HL-60 (cell line): ENCODE data around the gene VAT1.

Experiments used
- GABPA ChIP-seq: IDR thresholded peaks from 2 replicates; pipeline ENCODE4 v1.6.1; 2012; ENCODE audit warnings: low read depth
- POLR2AphosphoS5 ChIP-seq: IDR thresholded peaks from 2 replicates; pipeline ENCODE4 v1.6.1; 2012; ENCODE audit warnings: low read depth
- TF ChIP-seq, protein P1 (sequence below): IDR thresholded peaks from one replicate; pipeline ENCODE4 v1.5.1; 2011; ENCODE audit warnings: low read length, control low read depth, inconsistent platforms; ENCODE audit not compliant: insufficient read depth
- TF ChIP-seq, protein P2 (sequence below): IDR thresholded peaks from 2 replicates; pipeline ENCODE4 v1.6.1; 2012; ENCODE audit warnings: low read depth; ENCODE audit not compliant: insufficient replicate concordance

DNA sequence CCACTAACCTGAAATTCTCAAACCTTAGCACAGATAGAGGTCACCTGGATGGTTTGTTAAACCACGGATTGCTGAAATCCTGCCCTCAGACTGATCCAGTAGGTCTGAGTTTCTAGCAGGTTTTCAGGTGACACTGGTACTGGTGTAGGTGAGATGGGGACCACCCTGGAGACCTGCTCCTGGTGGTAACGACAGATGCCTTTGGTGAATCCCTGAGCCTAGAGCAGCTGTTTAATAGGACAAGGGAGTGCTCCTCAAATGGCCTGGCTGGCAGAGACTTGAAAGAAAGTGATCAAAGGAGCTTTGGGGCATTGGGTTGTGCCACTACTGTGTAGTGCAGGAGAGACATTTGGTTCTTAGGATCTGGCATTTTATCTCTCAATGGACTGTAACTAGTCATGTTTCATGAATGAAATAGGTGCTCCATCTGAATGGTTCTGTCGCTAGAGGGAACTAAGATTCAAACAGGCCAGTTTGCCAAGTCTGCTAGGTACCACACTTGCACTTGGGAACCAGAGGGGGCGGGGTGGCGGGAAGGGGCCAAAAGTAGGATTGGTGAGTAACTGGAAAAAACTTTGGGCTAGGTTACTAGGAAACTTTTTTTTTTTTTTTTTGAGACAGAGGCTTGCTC, 18.5 kb downstream of the VAT1 start:
- TF ChIP-seq, protein P1, sequence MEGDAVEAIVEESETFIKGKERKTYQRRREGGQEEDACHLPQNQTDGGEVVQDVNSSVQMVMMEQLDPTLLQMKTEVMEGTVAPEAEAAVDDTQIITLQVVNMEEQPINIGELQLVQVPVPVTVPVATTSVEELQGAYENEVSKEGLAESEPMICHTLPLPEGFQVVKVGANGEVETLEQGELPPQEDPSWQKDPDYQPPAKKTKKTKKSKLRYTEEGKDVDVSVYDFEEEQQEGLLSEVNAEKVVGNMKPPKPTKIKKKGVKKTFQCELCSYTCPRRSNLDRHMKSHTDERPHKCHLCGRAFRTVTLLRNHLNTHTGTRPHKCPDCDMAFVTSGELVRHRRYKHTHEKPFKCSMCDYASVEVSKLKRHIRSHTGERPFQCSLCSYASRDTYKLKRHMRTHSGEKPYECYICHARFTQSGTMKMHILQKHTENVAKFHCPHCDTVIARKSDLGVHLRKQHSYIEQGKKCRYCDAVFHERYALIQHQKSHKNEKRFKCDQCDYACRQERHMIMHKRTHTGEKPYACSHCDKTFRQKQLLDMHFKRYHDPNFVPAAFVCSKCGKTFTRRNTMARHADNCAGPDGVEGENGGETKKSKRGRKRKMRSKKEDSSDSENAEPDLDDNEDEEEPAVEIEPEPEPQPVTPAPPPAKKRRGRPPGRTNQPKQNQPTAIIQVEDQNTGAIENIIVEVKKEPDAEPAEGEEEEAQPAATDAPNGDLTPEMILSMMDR = no peak
- no peak for TF ChIP-seq GABPA
- TF ChIP-seq POLR2AphosphoS5 = peak; percentile 51; the same call in 1 of the 2 replicates
- TF ChIP-seq, protein P2, sequence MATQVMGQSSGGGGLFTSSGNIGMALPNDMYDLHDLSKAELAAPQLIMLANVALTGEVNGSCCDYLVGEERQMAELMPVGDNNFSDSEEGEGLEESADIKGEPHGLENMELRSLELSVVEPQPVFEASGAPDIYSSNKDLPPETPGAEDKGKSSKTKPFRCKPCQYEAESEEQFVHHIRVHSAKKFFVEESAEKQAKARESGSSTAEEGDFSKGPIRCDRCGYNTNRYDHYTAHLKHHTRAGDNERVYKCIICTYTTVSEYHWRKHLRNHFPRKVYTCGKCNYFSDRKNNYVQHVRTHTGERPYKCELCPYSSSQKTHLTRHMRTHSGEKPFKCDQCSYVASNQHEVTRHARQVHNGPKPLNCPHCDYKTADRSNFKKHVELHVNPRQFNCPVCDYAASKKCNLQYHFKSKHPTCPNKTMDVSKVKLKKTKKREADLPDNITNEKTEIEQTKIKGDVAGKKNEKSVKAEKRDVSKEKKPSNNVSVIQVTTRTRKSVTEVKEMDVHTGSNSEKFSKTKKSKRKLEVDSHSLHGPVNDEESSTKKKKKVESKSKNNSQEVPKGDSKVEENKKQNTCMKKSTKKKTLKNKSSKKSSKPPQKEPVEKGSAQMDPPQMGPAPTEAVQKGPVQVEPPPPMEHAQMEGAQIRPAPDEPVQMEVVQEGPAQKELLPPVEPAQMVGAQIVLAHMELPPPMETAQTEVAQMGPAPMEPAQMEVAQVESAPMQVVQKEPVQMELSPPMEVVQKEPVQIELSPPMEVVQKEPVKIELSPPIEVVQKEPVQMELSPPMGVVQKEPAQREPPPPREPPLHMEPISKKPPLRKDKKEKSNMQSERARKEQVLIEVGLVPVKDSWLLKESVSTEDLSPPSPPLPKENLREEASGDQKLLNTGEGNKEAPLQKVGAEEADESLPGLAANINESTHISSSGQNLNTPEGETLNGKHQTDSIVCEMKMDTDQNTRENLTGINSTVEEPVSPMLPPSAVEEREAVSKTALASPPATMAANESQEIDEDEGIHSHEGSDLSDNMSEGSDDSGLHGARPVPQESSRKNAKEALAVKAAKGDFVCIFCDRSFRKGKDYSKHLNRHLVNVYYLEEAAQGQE = no peak
